Jurkat, Clone E6-1 (cell line): ENCODE results near the gene SEC61B.
A peak's percentile ranks its signal among the peaks of the same experiment; 100 is the strongest.
"Not testable (repeated sequence)": the region's sequence is repeated elsewhere in the genome, so short reads cannot be mapped to it uniquely, and the experiment has no call there.

Source experiments
- DNase-seq: peaks from one replicate; pipeline ENCODE4 v3.0.0-alpha.2; 2011; ENCODE audit warnings: low read depth, low spot score
- H3K4me3 ChIP-seq: 2 replicates; pipeline ENCODE4 v1.5.1; 2011; ENCODE audit warnings: mild to moderate bottlenecking, low read length, control low read depth, moderate library complexity

The SEC61B gene

GRCh38 chr9:99231711-99232110 lies 9.6 kb downstream of the SEC61B start:
- no peak for DNase-seq
- H3K4me3 ChIP-seq = no peak overlapping the region

GRCh38 chr9:99234618-99235017 lies 12.5 kb downstream of the SEC61B start:
- no peak overlapping the region for H3K4me3 ChIP-seq
- DNase-seq = no peak

GRCh38 chr9:99235069-99235468 lies 13.0 kb downstream of the SEC61B start:
- no peak for DNase-seq
- H3K4me3 ChIP-seq = no peak overlapping the region

- peak; percentile 80 for DNase-seq
- H3K4me3 ChIP-seq = no peak overlapping the region
Measured at GRCh38 chr9:99235926-99236634, 14.0 kb downstream of the SEC61B start.

- H3K4me3 ChIP-seq = no peak overlapping the region
- no peak for DNase-seq
Measured at GRCh38 chr9:99237356-99237755, 15.3 kb downstream of the SEC61B start.

GRCh38 chr9:99237849-99238248 lies 15.8 kb downstream of the SEC61B start:
- not testable (repeated sequence) for DNase-seq, H3K4me3 ChIP-seq

GRCh38 chr9:99238331-99238730 lies 16.2 kb downstream of the SEC61B start:
- DNase-seq = no peak

GRCh38 chr9:99239341-99240060 lies 17.4 kb downstream of the SEC61B start:
- DNase-seq = no peak
- H3K4me3 ChIP-seq = no peak overlapping the region

More at GRCh38 chr9:99238331-99238730, 16.2 kb downstream of the SEC61B start:
- no peak overlapping the region for H3K4me3 ChIP-seq

- H3K4me3 ChIP-seq = no peak overlapping the region
- DNase-seq = no peak
Measured at GRCh38 chr9:99241106-99241505, 19.0 kb downstream of the SEC61B start.

- DNase-seq = no peak
- H3K4me3 ChIP-seq = no peak overlapping the region
Measured at GRCh38 chr9:99244344-99245260, 22.5 kb downstream of the SEC61B start.

- no peak for DNase-seq
- no peak overlapping the region for H3K4me3 ChIP-seq
Measured at GRCh38 chr9:99249619-99250018, 27.5 kb downstream of the SEC61B start.

- no peak overlapping the region for H3K4me3 ChIP-seq
- no peak for DNase-seq
Measured at GRCh38 chr9:99251157-99251556, 29.1 kb downstream of the SEC61B start.

GRCh38 chr9:99253134-99253533 lies 31.1 kb downstream of the SEC61B start:
- no peak for DNase-seq
- no peak overlapping the region for H3K4me3 ChIP-seq

GRCh38 chr9:99253772-99254431 lies 31.8 kb downstream of the SEC61B start:
- peak; percentile 81 for DNase-seq
- H3K4me3 ChIP-seq = peak overlapping the region; percentile 26

GRCh38 chr9:99255651-99256050 lies 33.6 kb downstream of the SEC61B start:
- no peak overlapping the region for H3K4me3 ChIP-seq
- DNase-seq = no peak

GRCh38 chr9:99257723-99258389 lies 35.8 kb downstream of the SEC61B start:
- H3K4me3 ChIP-seq = no peak overlapping the region
- no peak for DNase-seq

- H3K4me3 ChIP-seq = no peak overlapping the region
- peak; percentile 55 for DNase-seq
Measured at GRCh38 chr9:99259231-99259918, 37.3 kb downstream of the SEC61B start.

GRCh38 chr9:99261923-99262322 lies 39.8 kb downstream of the SEC61B start:
- no peak overlapping the region for H3K4me3 ChIP-seq
- DNase-seq = no peak
